PC-3 (cell line): ENCODE data around the gene LDLR. TPM values are rescaled to one million over a fixed set of nuclear protein-coding genes. Genes with fewer than 3 reads are reported as not detected.

Source experiments
- ATAC-seq: fragments of 200-7000 bp; cut with Tn5 transposase; 2 replicates; pipeline ENCODE4 v1.9.1; 2020; ENCODE audit warnings: mild to moderate bottlenecking, moderate library complexity
- BruUV-seq: library from RNA; stranded (reverse); fragments of 400-500 nt; replicated peaks from 2 replicates; lab custom pipeline; 2021; lab: Mats Ljungman, UMichigan
- CTCF ChIA-PET: fragments of 300-600 bp; sonication (Branson Sonifier 250); formaldehyde crosslinking; loops from one replicate; lab custom pipeline; 2022; ENCODE audit warnings: antibody characterized with exemption; lab: Charles Lee
- POLR2A ChIA-PET: fragments of 300-600 bp; sonication (Branson Sonifier 250); formaldehyde crosslinking; loops from one replicate; lab custom pipeline; 2022; ENCODE audit warnings: antibody characterized with exemption; ENCODE audit not compliant: unreplicated experiment; lab: Charles Lee
- DNase-seq: peaks from one replicate; pipeline ENCODE4 v3.0.0-alpha.2; 2015
- H2AFZ ChIP-seq: fragments of 300-600 bp; sonication (generic); 2 replicates; pipeline ENCODE4 v1.6.0; 2016; ENCODE audit warnings: antibody characterized with exemption, low read length
- H3F3A ChIP-seq: fragments of 300-600 bp; sonication (generic); one replicate; pipeline ENCODE4 v1.6.0; 2017; ENCODE audit warnings: antibody characterized with exemption, low read length, control low read depth, mild to moderate bottlenecking; ENCODE audit not compliant: unreplicated experiment
- H3K27ac ChIP-seq: fragments of 300-600 bp; sonication (generic); 2 replicates; pipeline ENCODE4 v1.5.1; 2016; ENCODE audit warnings: mild to moderate bottlenecking, low read length
- H3K27me3 ChIP-seq: fragments of 300-600 bp; sonication (generic); 2 replicates; pipeline ENCODE4 v1.6.1; 2016; ENCODE audit warnings: low read length, mixed read lengths
- H3K36me3 ChIP-seq: fragments of 300-600 bp; sonication (generic); 2 replicates; pipeline ENCODE4 v1.6.1; 2016; ENCODE audit warnings: low read depth, mixed run types, low read length, mixed read lengths
- H3K4me1 ChIP-seq: fragments of 300-600 bp; sonication (generic); 2 replicates; pipeline ENCODE4 v1.5.1; 2016; ENCODE audit warnings: low read length; ENCODE audit not compliant: insufficient read depth
- H3K4me2 ChIP-seq: fragments of 300-600 bp; sonication (generic); 2 replicates; pipeline ENCODE4 v1.6.0; 2016; ENCODE audit warnings: low read length
- H3K4me3 ChIP-seq: fragments of 300-600 bp; sonication (generic); 2 replicates; pipeline ENCODE4 v1.5.1; 2016; ENCODE audit warnings: mild to moderate bottlenecking, low read length, mixed read lengths
- H3K79me2 ChIP-seq: fragments of 300-600 bp; sonication (generic); 2 replicates; pipeline ENCODE4 v1.6.1; 2017; ENCODE audit warnings: low read length, mixed read lengths
- H3K9ac ChIP-seq: fragments of 300-600 bp; sonication (generic); 2 replicates; pipeline ENCODE4 v1.6.0; 2016; ENCODE audit warnings: mild to moderate bottlenecking, low read length
- H3K9me2 ChIP-seq: fragments of 300-600 bp; sonication (generic); replicated peaks from 2 replicates; pipeline ENCODE4 v1.6.1; 2016; ENCODE audit warnings: mixed run types, low read length, mixed read lengths
- H3K9me3 ChIP-seq: fragments of 300-600 bp; sonication (generic); 2 replicates; pipeline ENCODE4 v1.6.1; 2016; ENCODE audit warnings: low read length, mixed read lengths
- H4K20me1 ChIP-seq: fragments of 300-600 bp; sonication (generic); 2 replicates; pipeline ENCODE4 v1.6.1; 2016; ENCODE audit warnings: low read length, mixed read lengths
- EZH2 ChIP-seq: fragments of 300-600 bp; sonication (generic); IDR thresholded peaks from one replicate; pipeline ENCODE4 v1.6.1; 2017; ENCODE audit warnings: antibody characterized with exemption, mild to moderate bottlenecking, low read length; ENCODE audit not compliant: unreplicated experiment
- EZH2phosphoT487 ChIP-seq: fragments of 300-600 bp; sonication (generic); IDR thresholded peaks from 2 replicates; pipeline ENCODE4 v1.6.1; 2018; ENCODE audit warnings: mild to moderate bottlenecking, antibody characterized with exemption, low read length, borderline replicate concordance
- intact Hi-C: fragments of 100-400 bp; cut with micrococcal nuclease; formaldehyde crosslinking; loops from 2 replicates; pipeline ENCODE4 v1.9.0; 2023
- total RNA-seq: library from RNA; depleted of rRNA; stranded (reverse); fragments of >200 nt; gene quantifications from 2 replicates; pipeline ENCODE4 v1.2.3, GENCODE V29; 2014
- TF ChIP-seq, protein P1 (sequence below): fragments of 300-600 bp; sonication (generic); conservative IDR thresholded peaks from 2 replicates; pipeline ENCODE4 v1.5.1; 2017; ENCODE audit warnings: antibody characterized with exemption, low read depth, mild to moderate bottlenecking, low read length

The LDLR gene
- total RNA-seq, 1 experiment from 2014 or later: 302 TPM

GRCh38 chr19:11173516-11174155 is 84.4 kb downstream of the LDLR start:
- POLR2A ChIA-PET: no interaction called here
- no peak for TF ChIP-seq EZH2phosphoT487
- TF ChIP-seq EZH2: no peak
- H3K9me2 ChIP-seq: no peaks in the 10 kb centered on the region
- H3K79me2 ChIP-seq: no peaks in the 10 kb centered on the region
- intact Hi-C loops: no loop called here
- H3K4me1 ChIP-seq: peaks cover 12% of the 10 kb centered on the region
- H4K20me1 ChIP-seq: no peaks in the 10 kb centered on the region
- H3K4me2 ChIP-seq: no peak overlapping the region
- no peak overlapping the region for H3K9ac ChIP-seq
- H3F3A ChIP-seq: no peaks in the 10 kb centered on the region
- no peak overlapping the region for H3K27ac ChIP-seq
- no peak for DNase-seq
- H3K36me3 ChIP-seq: peaks cover 32% of the 10 kb centered on the region
- no peaks in the 10 kb centered on the region for H3K9me3 ChIP-seq
- no TSS peak for BruUV-seq
- CTCF ChIA-PET: no interaction called here
- no peak for ATAC-seq
- no peaks in the 10 kb centered on the region for H3K27me3 ChIP-seq
- no peak overlapping the region for H3K4me3 ChIP-seq
- no peak overlapping the region for H2AFZ ChIP-seq

DNA sequence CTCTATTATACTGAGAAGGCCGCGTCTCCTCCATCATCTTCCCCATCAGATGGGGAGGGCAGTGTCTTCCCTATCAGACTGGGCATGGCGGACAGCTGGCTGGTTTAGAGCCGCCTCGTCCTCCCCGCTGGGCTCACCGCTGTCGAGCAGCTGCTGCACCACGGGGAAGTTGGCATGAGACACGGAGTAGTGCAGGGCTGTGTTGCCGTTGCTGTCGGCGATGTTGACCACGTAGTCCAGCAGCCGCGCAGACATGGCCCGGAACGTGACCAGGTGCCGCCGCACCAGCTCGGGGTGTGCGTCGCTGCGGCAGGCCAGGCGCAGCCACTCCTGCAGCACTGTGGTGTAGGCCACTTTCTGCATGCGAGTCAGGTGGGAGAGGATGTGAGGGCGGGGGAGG is 85.1 kb downstream of the LDLR start:
- no peak overlapping the region for H3K4me3 ChIP-seq

DNA sequence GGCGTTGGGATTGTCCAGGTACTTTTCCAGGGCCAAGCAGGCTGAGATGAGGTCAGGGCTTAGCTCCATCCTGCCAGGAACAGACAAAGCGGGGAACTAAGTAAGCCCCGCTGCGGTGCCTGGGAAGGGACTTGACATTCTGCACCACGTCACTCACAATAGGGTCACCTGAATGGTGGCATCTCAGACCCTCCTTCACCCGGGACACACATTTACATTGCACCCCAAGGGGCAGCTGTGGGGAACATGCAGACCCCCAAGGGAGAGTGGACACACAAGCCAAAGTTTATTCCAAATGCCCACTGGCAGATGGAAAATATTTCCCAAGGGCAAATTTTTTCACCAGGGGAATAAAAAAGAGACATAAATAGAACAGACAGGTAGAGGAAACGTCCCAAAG is 86.7 kb downstream of the LDLR start:
- POLR2A ChIA-PET: no interaction called here
- no peaks in the 10 kb centered on the region for H3K9me2 ChIP-seq
- no peak overlapping the region for H2AFZ ChIP-seq
- H3K4me1 ChIP-seq: peaks cover 7% of the 10 kb centered on the region
- H3K27me3 ChIP-seq: no peaks in the 10 kb centered on the region
- H3F3A ChIP-seq: no peaks in the 10 kb centered on the region
- no peak overlapping the region for H3K4me3 ChIP-seq
- CTCF ChIA-PET: no interaction called here
- H3K4me2 ChIP-seq: no peak overlapping the region
- H3K36me3 ChIP-seq: peaks cover 24% of the 10 kb centered on the region
- no peak overlapping the region for H3K9ac ChIP-seq
- BruUV-seq: no TSS peak
- H3K79me2 ChIP-seq: no peaks in the 10 kb centered on the region
- intact Hi-C loops: no loop called here
- H3K9me3 ChIP-seq: no peaks in the 10 kb centered on the region
- ATAC-seq: no peak
- no peak overlapping the region for H3K27ac ChIP-seq
- no peaks in the 10 kb centered on the region for H4K20me1 ChIP-seq
- TF ChIP-seq EZH2: no peak
- TF ChIP-seq, protein P1, sequence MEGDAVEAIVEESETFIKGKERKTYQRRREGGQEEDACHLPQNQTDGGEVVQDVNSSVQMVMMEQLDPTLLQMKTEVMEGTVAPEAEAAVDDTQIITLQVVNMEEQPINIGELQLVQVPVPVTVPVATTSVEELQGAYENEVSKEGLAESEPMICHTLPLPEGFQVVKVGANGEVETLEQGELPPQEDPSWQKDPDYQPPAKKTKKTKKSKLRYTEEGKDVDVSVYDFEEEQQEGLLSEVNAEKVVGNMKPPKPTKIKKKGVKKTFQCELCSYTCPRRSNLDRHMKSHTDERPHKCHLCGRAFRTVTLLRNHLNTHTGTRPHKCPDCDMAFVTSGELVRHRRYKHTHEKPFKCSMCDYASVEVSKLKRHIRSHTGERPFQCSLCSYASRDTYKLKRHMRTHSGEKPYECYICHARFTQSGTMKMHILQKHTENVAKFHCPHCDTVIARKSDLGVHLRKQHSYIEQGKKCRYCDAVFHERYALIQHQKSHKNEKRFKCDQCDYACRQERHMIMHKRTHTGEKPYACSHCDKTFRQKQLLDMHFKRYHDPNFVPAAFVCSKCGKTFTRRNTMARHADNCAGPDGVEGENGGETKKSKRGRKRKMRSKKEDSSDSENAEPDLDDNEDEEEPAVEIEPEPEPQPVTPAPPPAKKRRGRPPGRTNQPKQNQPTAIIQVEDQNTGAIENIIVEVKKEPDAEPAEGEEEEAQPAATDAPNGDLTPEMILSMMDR: no peak
- TF ChIP-seq EZH2phosphoT487: no peak
- DNase-seq: no peak

More for the DNA sequence above, 85.1 kb downstream of the LDLR start:
- peaks cover 9% of the 10 kb centered on the region for H3K4me1 ChIP-seq
- H3K9me3 ChIP-seq: no peaks in the 10 kb centered on the region
- H3K9me2 ChIP-seq: no peaks in the 10 kb centered on the region
- CTCF ChIA-PET: no interaction called here
- peaks cover 32% of the 10 kb centered on the region for H3K36me3 ChIP-seq
- TF ChIP-seq, protein P1: no peak
- no peak for TF ChIP-seq EZH2phosphoT487
- TF ChIP-seq EZH2: no peak
- DNase-seq: no peak
- no peak overlapping the region for H3K4me2 ChIP-seq
- no peak overlapping the region for H2AFZ ChIP-seq
- POLR2A ChIA-PET: no interaction called here
- no peak overlapping the region for H3K27ac ChIP-seq
- H3F3A ChIP-seq: no peaks in the 10 kb centered on the region
- no peak for ATAC-seq
- H3K27me3 ChIP-seq: no peaks in the 10 kb centered on the region
- no peaks in the 10 kb centered on the region for H3K79me2 ChIP-seq
- H4K20me1 ChIP-seq: no peaks in the 10 kb centered on the region
- intact Hi-C loops: no loop called here
- no peak overlapping the region for H3K9ac ChIP-seq
- no TSS peak for BruUV-seq
